Fibroblast of lung (primary cell): ENCODE data around the gene DRD1.

ENCODE experiments used
- CTCF ChIP-seq, 2 donors: IDR thresholded peaks in 1 of 2; conservative IDR thresholded peaks in 1 of 2; 1 replicate in 1 of 2; 2 replicates in 1 of 2; pipeline ENCODE4 v1.5.1; 2011 to 2012; ENCODE audit warnings: low read length in 2 of 2, control low read depth in 1 of 2, inconsistent platforms in 1 of 2, low read depth in 1 of 2, mild to moderate bottlenecking in 1 of 2
- EZH2 ChIP-seq: IDR thresholded peaks from 2 replicates; pipeline ENCODE4 v1.5.1; 2012; ENCODE audit warnings: low read length, control low read depth, mild to moderate bottlenecking; ENCODE audit errors: missing control alignments

- no peak for TF ChIP-seq CTCF (conservative IDR thresholded peaks at IDR 0.05 in 1 of 2, IDR thresholded peaks at IDR 0.05 in 1 of 2; ENCODE audit: low read depth in 1 of 2, low read length in 2 of 2)
- TF ChIP-seq EZH2: no peak
These were observed 19.7 kb upstream of the DRD1 start for GRCh38 chr5:175463641-175464040.
